GM12878 (cell line): ENCODE data around the gene MGST1. TPM values are rescaled to one million over a fixed set of nuclear protein-coding genes. Genes with fewer than 3 reads are reported as not detected.

Experiments
- ATAC-seq: fragments of 200-7000 bp; cut with Tn5 transposase; 3 replicates; pipeline ENCODE4 v1.9.1; 2020; ENCODE audit warnings: mild to moderate bottlenecking, moderate library complexity
- BruUV-seq: library from RNA; stranded (reverse); fragments of 400-500 nt; replicated peaks from 2 replicates; lab custom pipeline; 2021; lab: Mats Ljungman, UMichigan
- CTCF ChIA-PET: fragments of 300-600 bp; sonication (Branson Sonifier 250); formaldehyde crosslinking; extraction: SDS; loops from one replicate; lab custom pipeline; 2021; ENCODE audit warnings: inconsistent platforms; lab: Yijun Ruan, JAX
- POLR2A ChIA-PET: fragments of 350-600 bp; formaldehyde crosslinking; extraction: SDS; loops from one replicate; lab custom pipeline; 2021; ENCODE audit warnings: inconsistent platforms; lab: Charles Lee
- RAD21 ChIA-PET: fragments of 300-600 bp; sonication (Branson Sonifier 250); formaldehyde crosslinking; loops from one replicate; lab custom pipeline; 2023; ENCODE audit warnings: antibody characterized with exemption; ENCODE audit not compliant: unreplicated experiment; lab: Charles Lee
- SMC1A ChIA-PET: fragments of 300-600 bp; sonication (Branson Sonifier 250); formaldehyde crosslinking; loops from one replicate; lab custom pipeline; 2023; ENCODE audit not compliant: unreplicated experiment, uncharacterized antibody; lab: Charles Lee
- DNase-seq: peaks from one replicate; pipeline ENCODE4 v3.0.0-alpha.2; 2011; ENCODE audit warnings: low read depth, low spot score
- FAIRE-seq: peaks from 3 replicates; lab custom pipeline; 2011; peaks lifted over from hg19 to GRCh38; lab: Jason Lieb, UNC
- H2AFZ ChIP-seq: 2 replicates; pipeline ENCODE4 v1.6.0; 2011; ENCODE audit warnings: low read depth, low read length, control low read depth; ENCODE audit not compliant: control insufficient read depth
- H3K27ac ChIP-seq: 2 replicates; pipeline ENCODE4 v1.5.1; 2011; ENCODE audit warnings: control low read depth; ENCODE audit not compliant: control insufficient read depth, insufficient read depth
- H3K27me3 ChIP-seq, 2 experiments: replicated peaks in 1 of 2; 2 replicates each; pipeline versions ENCODE4 v1.6.0 to v1.6.1; 2011; ENCODE audit warnings: low read length in 1 of 2; ENCODE audit not compliant: control insufficient read depth in 2 of 2, insufficient read depth in 2 of 2
- H3K36me3 ChIP-seq, 2 experiments: 2 replicates each; pipeline ENCODE4 v1.5.1; 2011; ENCODE audit warnings: low read length in 1 of 2; ENCODE audit not compliant: control insufficient read depth in 2 of 2, insufficient read depth in 2 of 2
- H3K4me1 ChIP-seq: 2 replicates; pipeline ENCODE4 v1.6.1; 2011; ENCODE audit warnings: mild to moderate bottlenecking, low read length, moderate library complexity, mixed read lengths; ENCODE audit not compliant: control insufficient read depth, insufficient read depth
- H3K4me2 ChIP-seq: 2 replicates; pipeline ENCODE4 v1.6.0; 2011; ENCODE audit warnings: control low read depth; ENCODE audit not compliant: control insufficient read depth, insufficient read depth
- H3K4me3 ChIP-seq: fragments of 200-600 bp; sonication (generic); 2 replicates; pipeline ENCODE4 v1.5.1; 2016
- H3K79me2 ChIP-seq: 2 replicates; pipeline ENCODE4 v1.6.0; 2011; ENCODE audit warnings: low read length; ENCODE audit not compliant: control insufficient read depth, insufficient read depth
- H3K9ac ChIP-seq: 2 replicates; pipeline ENCODE4 v1.8.0; 2011; ENCODE audit warnings: low read length, control low read depth, mixed read lengths; ENCODE audit not compliant: control insufficient read depth, insufficient read depth
- H3K9me3 ChIP-seq: replicated peaks from 3 replicates; pipeline ENCODE4 v1.5.1; 2011; ENCODE audit warnings: mild to moderate bottlenecking, low read length; ENCODE audit not compliant: control insufficient read depth, insufficient read depth
- H4K20me1 ChIP-seq: 2 replicates; pipeline ENCODE4 v1.6.0; 2011; ENCODE audit not compliant: control insufficient read depth, insufficient read depth
- ATF3 ChIP-seq: IDR thresholded peaks from 2 replicates; pipeline ENCODE4 v1.6.1; 2011; ENCODE audit warnings: low read depth, mild to moderate bottlenecking, low read length, moderate library complexity, borderline replicate concordance; ENCODE audit errors: extremely low read depth
- GATAD2B ChIP-seq: fragments of 450-650 bp; conservative IDR thresholded peaks from 2 replicates; pipeline ENCODE4 v1.6.1; 2017; ENCODE audit warnings: low read depth, mild to moderate bottlenecking, moderate library complexity
- LARP7 ChIP-seq: fragments of 450-650 bp; IDR thresholded peaks from 2 replicates; pipeline ENCODE4 v1.6.1; 2017; ENCODE audit warnings: mild to moderate bottlenecking
- SMARCA5 ChIP-seq: fragments of 450-650 bp; IDR thresholded peaks from 2 replicates; pipeline ENCODE4 v1.6.1; 2017; ENCODE audit warnings: mild to moderate bottlenecking
- SREBF2 ChIP-seq: IDR thresholded peaks from 2 replicates; pipeline ENCODE4 v1.6.1; 2012; ENCODE audit warnings: mild to moderate bottlenecking, low read length
- STAT1 ChIP-seq: fragments of 450-650 bp; conservative IDR thresholded peaks from 2 replicates; pipeline ENCODE4 v1.6.1; 2014; ENCODE audit warnings: antibody characterized with exemption, mild to moderate bottlenecking
- SUZ12 ChIP-seq: fragments of 200-600 bp; sonication (generic); IDR thresholded peaks from one replicate; pipeline ENCODE4 v1.6.1; 2018; ENCODE audit warnings: antibody characterized with exemption, mild to moderate bottlenecking; ENCODE audit not compliant: unreplicated experiment
- ZBED1 ChIP-seq: IDR thresholded peaks from 2 replicates; pipeline ENCODE4 v1.6.1; 2016; ENCODE audit warnings: borderline replicate concordance
- WGBS: methylation state at CpG from one replicate; pipeline ENCODE4 v1.1.6; 2016; ENCODE audit warnings: low lambda C conversion rate; ENCODE audit not compliant: insufficient replicate concordance, insufficient coverage; ENCODE audit errors: missing lambda C conversion rate; 5-methylcytosine and 5-hydroxymethylcytosine counted together
- in situ Hi-C: fragments of 300-500 bp; cut with MboI; formaldehyde crosslinking; loops from 9 replicates; pipeline ENCODE4 v1.14.3; 2018; ENCODE audit warnings: mixed read lengths
- intact Hi-C: fragments of 100-400 bp; cut with micrococcal nuclease; formaldehyde crosslinking; loops from one replicate; pipeline ENCODE4 v1.14.2; 2022; ENCODE audit not compliant: unreplicated experiment
- polyA plus RNA-seq, 11 experiments: library from polyadenylated mRNA; depleted of rRNA in 4 of 11; unstranded in 6 of 11; stranded (reverse) in 5 of 11; fragments of >200 nt; fragmentation: Nextera tagmentation in 4 of 11; fragmentation: Illumina TruSeq in 1 of 11; extraction: Ambion mirVana in 4 of 11; extraction: Trizol in 1 of 11; gene quantifications; 1 replicate in 1 of 11; 2 replicates in 10 of 11; pipeline versions ENCODE4 v1.2.1 to v1.2.3, GENCODE V29; 2011 to 2016; ENCODE audit warnings: inconsistent platforms in 2 of 11, missing spikeins in 2 of 11, low read depth in 1 of 11
- total RNA-seq, 4 experiments: library from RNA; depleted of rRNA in 3 of 4; stranded (reverse); fragments of >200 nt in 3 of 4; fragmentation: Illumina TruSeq in 1 of 4; extraction: Trizol in 1 of 4; gene quantifications; 2 replicates each; pipeline versions ENCODE4 v1.2.1 to v1.2.3, GENCODE V29; 2013 to 2021
- TF ChIP-seq, protein P1 (sequence below): fragments of 450-650 bp; IDR thresholded peaks from 2 replicates; pipeline ENCODE4 v1.6.1; 2017; ENCODE audit warnings: mild to moderate bottlenecking, moderate library complexity
- TF ChIP-seq, protein P2 (sequence below): IDR thresholded peaks from 2 replicates; pipeline ENCODE4 v1.6.1; 2011; ENCODE audit warnings: borderline replicate concordance, low read depth, mild to moderate bottlenecking, moderate library complexity, low read length; ENCODE audit not compliant: insufficient read depth, poor library complexity, severe bottlenecking

MGST1 gene
- total and polyA plus RNA-seq, 10 of the 15 experiments (the other 5 are each of a cell fraction or from before 2014, with no cell fraction given), result 22.5 to 237 (median 172) TPM

DNA sequence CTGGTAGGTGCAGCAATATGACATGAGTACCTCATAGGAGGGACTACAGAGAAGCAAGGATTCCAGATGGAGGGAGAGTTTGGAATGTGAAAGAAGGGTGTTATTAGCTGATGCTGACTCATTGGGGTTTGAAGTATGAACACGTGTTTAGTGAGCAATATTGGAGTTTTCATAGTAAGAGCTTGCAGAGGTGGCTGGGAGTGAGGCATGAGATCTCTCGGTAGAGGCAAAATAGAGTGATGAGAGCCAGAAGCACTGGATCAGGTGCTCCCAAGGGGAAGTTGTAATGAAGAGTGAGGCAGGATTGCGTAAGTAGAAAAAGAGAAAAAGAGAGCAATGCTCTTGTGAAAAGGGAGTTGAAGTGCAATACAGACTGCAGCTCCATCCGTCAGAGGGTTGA is 42.1 kb downstream of the MGST1 start:
- Histone ChIP-seq H4K20me1 (no peaks in the 10 kb centered on the region), H3K9me3 (no peaks in the 10 kb centered on the region), H3K79me2 (no peaks in the 10 kb centered on the region), H3K4me2 (no peak overlapping the region), H2AFZ (no peak overlapping the region), H3K4me3 (no peak overlapping the region), H3K27me3 (no peaks in the 10 kb centered on the region), H3K36me3 (no peaks in the 10 kb centered on the region), H3K27ac (no peak overlapping the region), H3K4me1 (no peaks in the 10 kb centered on the region), H3K9ac (no peak overlapping the region)
- ATAC-seq (no peak), FAIRE-seq (no peak), DNase-seq (no peak)
- CTCF ChIA-PET, result interaction anchor here (0.7 kb wide), 1 partner anchor 1602 kb away, joined by 3 read pairs; no protein-coding TSS in a partner anchor
- SMC1A ChIA-PET, result interaction anchor here (0.8 to 1.3 kb wide), 2 partner anchors 16 to 49 kb away, joined by 3 to 4 read pairs; no protein-coding TSS in a partner anchor
- no peak for TF ChIP-seq STAT1
- TF ChIP-seq, protein P1, sequence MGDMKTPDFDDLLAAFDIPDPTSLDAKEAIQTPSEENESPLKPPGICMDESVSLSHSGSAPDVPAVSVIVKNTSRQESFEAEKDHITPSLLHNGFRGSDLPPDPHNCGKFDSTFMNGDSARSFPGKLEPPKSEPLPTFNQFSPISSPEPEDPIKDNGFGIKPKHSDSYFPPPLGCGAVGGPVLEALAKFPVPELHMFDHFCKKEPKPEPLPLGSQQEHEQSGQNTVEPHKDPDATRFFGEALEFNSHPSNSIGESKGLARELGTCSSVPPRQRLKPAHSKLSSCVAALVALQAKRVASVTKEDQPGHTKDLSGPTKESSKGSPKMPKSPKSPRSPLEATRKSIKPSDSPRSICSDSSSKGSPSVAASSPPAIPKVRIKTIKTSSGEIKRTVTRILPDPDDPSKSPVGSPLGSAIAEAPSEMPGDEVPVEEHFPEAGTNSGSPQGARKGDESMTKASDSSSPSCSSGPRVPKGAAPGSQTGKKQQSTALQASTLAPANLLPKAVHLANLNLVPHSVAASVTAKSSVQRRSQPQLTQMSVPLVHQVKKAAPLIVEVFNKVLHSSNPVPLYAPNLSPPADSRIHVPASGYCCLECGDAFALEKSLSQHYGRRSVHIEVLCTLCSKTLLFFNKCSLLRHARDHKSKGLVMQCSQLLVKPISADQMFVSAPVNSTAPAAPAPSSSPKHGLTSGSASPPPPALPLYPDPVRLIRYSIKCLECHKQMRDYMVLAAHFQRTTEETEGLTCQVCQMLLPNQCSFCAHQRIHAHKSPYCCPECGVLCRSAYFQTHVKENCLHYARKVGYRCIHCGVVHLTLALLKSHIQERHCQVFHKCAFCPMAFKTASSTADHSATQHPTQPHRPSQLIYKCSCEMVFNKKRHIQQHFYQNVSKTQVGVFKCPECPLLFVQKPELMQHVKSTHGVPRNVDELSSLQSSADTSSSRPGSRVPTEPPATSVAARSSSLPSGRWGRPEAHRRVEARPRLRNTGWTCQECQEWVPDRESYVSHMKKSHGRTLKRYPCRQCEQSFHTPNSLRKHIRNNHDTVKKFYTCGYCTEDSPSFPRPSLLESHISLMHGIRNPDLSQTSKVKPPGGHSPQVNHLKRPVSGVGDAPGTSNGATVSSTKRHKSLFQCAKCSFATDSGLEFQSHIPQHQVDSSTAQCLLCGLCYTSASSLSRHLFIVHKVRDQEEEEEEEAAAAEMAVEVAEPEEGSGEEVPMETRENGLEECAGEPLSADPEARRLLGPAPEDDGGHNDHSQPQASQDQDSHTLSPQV, result no peak
- no peak for TF ChIP-seq ZBED1
- TF ChIP-seq, protein P2, sequence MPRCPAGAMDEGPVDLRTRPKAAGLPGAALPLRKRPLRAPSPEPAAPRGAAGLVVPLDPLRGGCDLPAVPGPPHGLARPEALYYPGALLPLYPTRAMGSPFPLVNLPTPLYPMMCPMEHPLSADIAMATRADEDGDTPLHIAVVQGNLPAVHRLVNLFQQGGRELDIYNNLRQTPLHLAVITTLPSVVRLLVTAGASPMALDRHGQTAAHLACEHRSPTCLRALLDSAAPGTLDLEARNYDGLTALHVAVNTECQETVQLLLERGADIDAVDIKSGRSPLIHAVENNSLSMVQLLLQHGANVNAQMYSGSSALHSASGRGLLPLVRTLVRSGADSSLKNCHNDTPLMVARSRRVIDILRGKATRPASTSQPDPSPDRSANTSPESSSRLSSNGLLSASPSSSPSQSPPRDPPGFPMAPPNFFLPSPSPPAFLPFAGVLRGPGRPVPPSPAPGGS, result no peak
- TF ChIP-seq LARP7, result no peak
- no peak for TF ChIP-seq SUZ12
- TF ChIP-seq ATF3, result no peak
- TF ChIP-seq GATAD2B, result no peak
- no peak for TF ChIP-seq SMARCA5
- no peak for TF ChIP-seq SREBF2
- RAD21 ChIA-PET, result interaction anchor here (1.3 kb wide), 1 partner anchor 12 kb away, joined by 3 read pairs; no protein-coding TSS in a partner anchor
- POLR2A ChIA-PET, result no interaction called here
- intact Hi-C loops, result no loop called here
- in situ Hi-C loops, result no loop called here
- WGBS, result 66% methylated on average over 4 of the region's 4 CpGs
- BruUV-seq, result no TSS peak
